Measurements from ENCODE around the gene SCGB2A2.

SCGB2A2 gene

DNA sequence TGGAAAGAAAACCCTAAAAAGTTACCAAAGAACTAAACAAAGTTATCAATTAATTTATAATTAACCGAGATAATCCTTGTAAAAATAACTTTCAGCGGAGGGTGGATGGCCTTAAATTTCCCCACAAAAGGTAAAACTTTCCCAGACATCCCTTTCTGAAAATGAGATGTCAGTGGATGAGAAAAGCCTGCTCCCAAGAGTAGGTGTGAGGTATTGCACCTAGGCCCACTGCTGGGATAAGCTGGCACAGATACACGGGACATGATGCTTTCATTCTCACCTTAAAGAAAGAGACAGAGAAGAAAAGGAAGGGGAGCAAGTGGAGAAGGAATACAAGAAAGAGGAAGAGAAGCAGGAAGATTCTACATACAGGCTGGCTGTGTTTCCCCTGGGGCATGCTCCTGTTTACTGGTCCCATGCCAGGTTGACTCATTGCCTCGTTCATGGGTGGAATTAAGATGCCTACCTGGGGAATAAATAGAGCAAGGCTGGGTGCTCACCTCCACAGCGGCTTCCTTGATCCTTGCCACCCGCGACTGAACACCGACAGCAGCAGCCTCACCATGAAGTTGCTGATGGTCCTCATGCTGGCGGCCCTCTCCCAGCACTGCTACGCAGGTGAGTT, at the start of gene SCGB2A2:
SCGB2A2 (plus strand) TSS at position 505 of the 625 bp plus-strand sequence; CDS start at position 564, 59 bp downstream.
- no peak within 1 kb of the TSS for H3K4me3 ChIP-seq (ENCODE audit: control insufficient read depth, low read depth, low read length)
- no peak for DNase-seq (ENCODE audit: low read depth)
- TF ChIP-seq, protein P1, sequence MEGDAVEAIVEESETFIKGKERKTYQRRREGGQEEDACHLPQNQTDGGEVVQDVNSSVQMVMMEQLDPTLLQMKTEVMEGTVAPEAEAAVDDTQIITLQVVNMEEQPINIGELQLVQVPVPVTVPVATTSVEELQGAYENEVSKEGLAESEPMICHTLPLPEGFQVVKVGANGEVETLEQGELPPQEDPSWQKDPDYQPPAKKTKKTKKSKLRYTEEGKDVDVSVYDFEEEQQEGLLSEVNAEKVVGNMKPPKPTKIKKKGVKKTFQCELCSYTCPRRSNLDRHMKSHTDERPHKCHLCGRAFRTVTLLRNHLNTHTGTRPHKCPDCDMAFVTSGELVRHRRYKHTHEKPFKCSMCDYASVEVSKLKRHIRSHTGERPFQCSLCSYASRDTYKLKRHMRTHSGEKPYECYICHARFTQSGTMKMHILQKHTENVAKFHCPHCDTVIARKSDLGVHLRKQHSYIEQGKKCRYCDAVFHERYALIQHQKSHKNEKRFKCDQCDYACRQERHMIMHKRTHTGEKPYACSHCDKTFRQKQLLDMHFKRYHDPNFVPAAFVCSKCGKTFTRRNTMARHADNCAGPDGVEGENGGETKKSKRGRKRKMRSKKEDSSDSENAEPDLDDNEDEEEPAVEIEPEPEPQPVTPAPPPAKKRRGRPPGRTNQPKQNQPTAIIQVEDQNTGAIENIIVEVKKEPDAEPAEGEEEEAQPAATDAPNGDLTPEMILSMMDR (conservative IDR thresholded peaks at IDR 0.05; ENCODE audit: control insufficient read depth, insufficient read depth, low read depth, low read length) = no peak

DNA sequence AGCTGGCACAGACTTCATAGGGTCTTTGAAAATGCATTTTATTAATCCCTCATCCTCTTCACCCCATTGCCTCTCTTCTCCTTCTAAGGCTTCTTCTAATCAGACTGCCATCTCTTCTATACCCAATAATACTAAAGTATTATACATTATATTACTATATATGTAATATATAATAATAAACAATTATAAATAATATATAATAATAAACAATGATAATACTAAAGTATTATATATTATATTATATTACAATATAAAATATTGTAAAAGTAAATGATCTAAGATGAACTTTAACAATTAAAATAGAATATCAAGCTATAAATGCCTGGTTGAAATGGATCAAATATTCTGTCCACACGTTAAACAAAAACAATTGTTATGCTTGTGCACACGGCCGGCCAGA, 48.5 kb upstream of the SCGB2A2 start:
- no peak for DNase-seq (ENCODE audit: low read depth)
- TF ChIP-seq, protein P1 (conservative IDR thresholded peaks at IDR 0.05; ENCODE audit: control insufficient read depth, insufficient read depth, low read depth, low read length) = no peak
- no peak overlapping the region for H3K4me3 ChIP-seq (ENCODE audit: control insufficient read depth, low read depth, low read length)

DNA sequence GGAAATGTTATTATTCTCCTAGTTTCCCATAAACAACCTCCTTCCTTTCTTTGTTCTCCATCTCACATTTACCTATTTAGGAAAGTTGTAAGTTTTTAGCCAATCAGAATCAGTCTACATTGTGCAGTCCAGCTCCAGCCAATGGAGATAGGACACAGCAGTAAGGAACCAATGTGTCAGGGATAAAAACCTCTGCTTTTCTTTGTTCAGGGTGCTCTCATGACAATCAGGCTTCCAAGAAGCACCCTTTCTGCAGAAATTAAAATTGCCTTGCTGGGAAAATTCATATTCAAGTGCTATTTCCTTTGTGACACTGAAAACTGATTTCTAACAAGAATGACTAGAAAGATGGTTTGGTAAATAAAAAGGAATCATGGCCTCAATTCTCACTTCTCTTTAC, 46.9 kb upstream of the SCGB2A2 start:
- TF ChIP-seq, protein P1 (conservative IDR thresholded peaks at IDR 0.05; ENCODE audit: control insufficient read depth, insufficient read depth, low read depth, low read length) = no peak
- DNase-seq (ENCODE audit: low read depth) = no peak

DNA sequence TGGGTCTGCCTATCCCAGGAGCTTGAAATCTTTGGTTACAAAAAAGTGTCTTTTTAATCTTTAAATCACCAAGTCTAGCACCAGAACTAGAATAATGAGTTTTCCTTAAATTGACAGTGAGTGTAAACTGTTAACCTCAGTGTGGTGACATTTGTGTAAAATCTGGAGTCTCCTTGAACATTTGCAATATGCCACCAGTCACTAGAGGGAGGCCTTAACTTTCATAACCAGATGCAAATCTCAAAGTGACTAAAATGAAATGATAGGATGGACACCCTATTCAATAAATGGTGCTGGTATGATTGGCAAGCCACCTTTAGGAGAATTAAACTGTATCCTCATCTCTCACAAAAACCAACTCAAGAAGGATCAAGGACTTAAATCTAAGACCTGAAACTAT, 36.2 kb upstream of the SCGB2A2 start:
- DNase-seq (ENCODE audit: low read depth) = no peak
- TF ChIP-seq, protein P1 (conservative IDR thresholded peaks at IDR 0.05; ENCODE audit: control insufficient read depth, insufficient read depth, low read depth, low read length) = no peak
- no peak overlapping the region for H3K4me3 ChIP-seq (ENCODE audit: control insufficient read depth, low read depth, low read length)

More for the DNA sequence above, 46.9 kb upstream of the SCGB2A2 start:
- no peak overlapping the region for H3K4me3 ChIP-seq (ENCODE audit: control insufficient read depth, low read depth, low read length)

DNA sequence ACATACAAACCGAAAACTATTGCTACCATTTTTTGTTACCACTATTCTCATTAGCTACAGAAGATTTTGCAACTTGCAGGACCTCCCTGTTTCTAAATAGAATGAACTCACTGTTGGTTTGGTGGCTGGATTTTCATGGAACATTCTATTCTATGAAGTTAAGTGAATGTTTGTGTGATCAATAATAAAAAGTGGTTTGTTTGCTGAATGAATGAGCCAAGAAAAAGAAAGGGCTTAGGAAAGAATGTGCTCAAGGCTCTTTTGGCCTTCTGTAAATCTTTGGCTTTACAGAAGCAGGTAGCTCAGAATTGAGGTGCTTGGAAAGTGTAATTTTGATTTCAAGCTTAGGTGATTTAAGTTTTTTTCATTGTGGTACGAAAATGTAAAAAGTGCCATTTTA, 33.8 kb upstream of the SCGB2A2 start:
- no peak overlapping the region for H3K4me3 ChIP-seq (ENCODE audit: control insufficient read depth, low read depth, low read length)
- no peak for DNase-seq (ENCODE audit: low read depth)
- TF ChIP-seq, protein P1 (conservative IDR thresholded peaks at IDR 0.05; ENCODE audit: control insufficient read depth, insufficient read depth, low read depth, low read length) = no peak

DNA sequence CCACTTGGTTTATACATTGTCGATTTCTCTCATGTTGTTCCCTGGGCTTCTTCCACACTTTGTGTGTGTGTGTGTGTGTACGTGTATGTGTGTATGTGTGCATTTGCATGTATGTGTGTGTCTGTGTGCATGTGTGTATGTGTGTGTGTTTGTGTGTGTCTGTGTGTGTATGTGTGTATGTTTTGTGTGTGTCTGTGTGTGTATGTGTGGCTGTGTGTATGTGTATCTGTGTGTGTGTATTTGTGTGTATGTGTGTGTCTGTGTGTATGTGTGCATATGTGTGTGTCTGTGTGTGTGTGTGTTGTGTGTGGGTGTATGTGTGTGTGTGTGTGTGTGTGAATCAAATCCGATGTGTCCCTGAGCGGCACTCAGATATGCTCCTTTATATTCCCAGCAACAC, 32.5 kb upstream of the SCGB2A2 start:
- TF ChIP-seq, protein P1 (conservative IDR thresholded peaks at IDR 0.05; ENCODE audit: control insufficient read depth, insufficient read depth, low read depth, low read length) = no peak
- no peak for DNase-seq (ENCODE audit: low read depth)
- H3K4me3 ChIP-seq (ENCODE audit: control insufficient read depth, low read depth, low read length) = no peak overlapping the region

DNA sequence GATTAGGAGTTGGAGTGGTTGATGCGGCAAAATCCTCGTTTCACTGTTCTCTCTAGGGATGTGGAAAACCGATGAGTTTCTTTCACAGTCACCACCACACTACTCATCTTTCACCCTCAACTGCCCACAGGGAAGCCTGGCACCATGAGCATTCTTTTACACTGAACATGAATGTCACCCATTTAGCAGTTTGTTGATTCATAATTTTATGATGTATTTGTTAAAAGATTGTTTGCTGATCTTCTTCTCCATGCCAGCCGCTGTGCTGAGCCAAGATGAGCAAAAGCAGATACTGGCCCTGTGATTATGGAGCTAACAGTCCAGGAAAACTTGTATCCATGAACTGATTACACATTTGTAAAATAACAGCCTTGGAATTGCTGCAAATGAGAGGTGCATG, 31.8 kb upstream of the SCGB2A2 start:
- TF ChIP-seq, protein P1 (conservative IDR thresholded peaks at IDR 0.05; ENCODE audit: control insufficient read depth, insufficient read depth, low read depth, low read length) = no peak
- DNase-seq (ENCODE audit: low read depth) = no peak

More for the DNA sequence above, 31.8 kb upstream of the SCGB2A2 start:
- H3K4me3 ChIP-seq (ENCODE audit: control insufficient read depth, low read depth, low read length) = no peak overlapping the region
